ENCODE results near the gene APBB2.

The APBB2 gene

GRCh38 chr4:40931238-40931637 is 283.1 kb downstream of the APBB2 start:
- Histone ChIP-seq H3K27ac (ENCODE audit: low read depth, low read length, poor library complexity, severe bottlenecking) (no peak overlapping the region), H3K4me3 (ENCODE audit: low read depth, low read length, poor library complexity, severe bottlenecking) (no peak overlapping the region), H3K4me1 (ENCODE audit: insufficient read depth, low read length, severe bottlenecking) (no peaks in the 10 kb centered on the region), H3K36me3 (ENCODE audit: insufficient read depth, low read length) (no peaks in the 10 kb centered on the region), H3F3A (ENCODE audit: insufficient read depth, low read length) (no peaks in the 10 kb centered on the region), H3K9me3 (ENCODE audit: low read length) (no peaks in the 10 kb centered on the region), H3K79me2 (ENCODE audit: insufficient read depth, low read length) (no peaks in the 10 kb centered on the region), H3K27me3 (ENCODE audit: insufficient read depth, low read length) (no peaks in the 10 kb centered on the region), H4K20me1 (ENCODE audit: insufficient read depth, low read length) (no peaks in the 10 kb centered on the region), H3K9ac (ENCODE audit: low read length) (no peak overlapping the region), H3K9me2 (ENCODE audit: low read depth, low read length) (no peaks in the 10 kb centered on the region), H3K4me2 (ENCODE audit: low read length) (no peak overlapping the region), H2AFZ (ENCODE audit: low read length) (no peak overlapping the region)
- TF ChIP-seq CTCF (IDR thresholded peaks at IDR 0.05; ENCODE audit: low read length) (no peak), EZH2 (IDR thresholded peaks at IDR 0.05; ENCODE audit: borderline replicate concordance, low read length) (no peak)

GRCh38 chr4:40927074-40927473 is 287.3 kb downstream of the APBB2 start:
- no peaks in the 10 kb centered on the region for H3K9me3 ChIP-seq (ENCODE audit: low read length)
- no peak overlapping the region for H3K27ac ChIP-seq (ENCODE audit: low read depth, low read length, poor library complexity, severe bottlenecking)
- H3K9me2 ChIP-seq (ENCODE audit: low read depth, low read length): no peaks in the 10 kb centered on the region
- H3K9ac ChIP-seq (ENCODE audit: low read length): no peak overlapping the region
- H3K36me3 ChIP-seq (ENCODE audit: insufficient read depth, low read length): no peaks in the 10 kb centered on the region
- H4K20me1 ChIP-seq (ENCODE audit: insufficient read depth, low read length): no peaks in the 10 kb centered on the region
- no peak overlapping the region for H3K4me2 ChIP-seq (ENCODE audit: low read length)
- H3K4me3 ChIP-seq (ENCODE audit: low read depth, low read length, poor library complexity, severe bottlenecking): no peak overlapping the region
- H3F3A ChIP-seq (ENCODE audit: insufficient read depth, low read length): no peaks in the 10 kb centered on the region
- no peak overlapping the region for H2AFZ ChIP-seq (ENCODE audit: low read length)
- no peaks in the 10 kb centered on the region for H3K79me2 ChIP-seq (ENCODE audit: insufficient read depth, low read length)
- no peak for TF ChIP-seq EZH2 (IDR thresholded peaks at IDR 0.05; ENCODE audit: borderline replicate concordance, low read length)
- TF ChIP-seq CTCF (IDR thresholded peaks at IDR 0.05; ENCODE audit: low read length): no peak
- H3K27me3 ChIP-seq (ENCODE audit: insufficient read depth, low read length): no peaks in the 10 kb centered on the region
- H3K4me1 ChIP-seq (ENCODE audit: insufficient read depth, low read length, severe bottlenecking): no peaks in the 10 kb centered on the region

- H4K20me1 ChIP-seq (ENCODE audit: insufficient read depth, low read length): no peaks in the 10 kb centered on the region
- no peaks in the 10 kb centered on the region for H3K27me3 ChIP-seq (ENCODE audit: insufficient read depth, low read length)
- no peaks in the 10 kb centered on the region for H3K4me1 ChIP-seq (ENCODE audit: insufficient read depth, low read length, severe bottlenecking)
- H3F3A ChIP-seq (ENCODE audit: insufficient read depth, low read length): no peaks in the 10 kb centered on the region
- no peaks in the 10 kb centered on the region for H3K36me3 ChIP-seq (ENCODE audit: insufficient read depth, low read length)
- no peaks in the 10 kb centered on the region for H3K79me2 ChIP-seq (ENCODE audit: insufficient read depth, low read length)
- no peak overlapping the region for H3K4me2 ChIP-seq (ENCODE audit: low read length)
- H3K9me2 ChIP-seq (ENCODE audit: low read depth, low read length): no peaks in the 10 kb centered on the region
- H3K4me3 ChIP-seq (ENCODE audit: low read depth, low read length, poor library complexity, severe bottlenecking): no peak overlapping the region
- H3K27ac ChIP-seq (ENCODE audit: low read depth, low read length, poor library complexity, severe bottlenecking): no peak overlapping the region
- H3K9me3 ChIP-seq (ENCODE audit: low read length): no peaks in the 10 kb centered on the region
- H2AFZ ChIP-seq (ENCODE audit: low read length): no peak overlapping the region
- H3K9ac ChIP-seq (ENCODE audit: low read length): no peak overlapping the region
- TF ChIP-seq CTCF (IDR thresholded peaks at IDR 0.05; ENCODE audit: low read length) (no peak), EZH2 (IDR thresholded peaks at IDR 0.05; ENCODE audit: borderline replicate concordance, low read length) (no peak)
Measured at GRCh38 chr4:40924793-40925117, 289.6 kb downstream of the APBB2 start.

Data from OCI-LY1 (cell line).